Measurements from ENCODE around the gene ZHX3.
A peak's percentile ranks its signal among the peaks of the same experiment; 100 is the strongest.
"Not testable (repeated sequence)": the region's sequence is repeated elsewhere in the genome, so short reads cannot be mapped to it uniquely, and the experiment has no call there.

The ZHX3 gene

DNA sequence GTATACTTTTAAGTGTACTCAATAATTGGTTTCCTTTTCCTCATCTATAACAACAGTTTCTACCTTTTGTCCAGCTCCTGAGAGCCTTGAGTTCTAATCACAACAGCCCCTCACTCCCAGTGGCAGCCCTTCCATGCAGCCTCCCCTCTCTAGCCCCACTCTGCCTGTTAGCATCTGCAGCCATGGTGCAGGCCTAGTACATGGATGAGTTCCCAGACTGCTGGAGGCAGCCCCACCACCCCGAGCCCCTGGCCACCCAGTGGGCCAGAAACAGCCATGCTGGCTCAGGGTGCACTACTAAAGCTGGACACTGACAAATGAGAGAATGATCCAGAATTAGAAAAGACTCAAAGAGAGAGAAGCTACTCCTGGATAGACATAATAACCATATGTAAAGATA lies 13.4 kb upstream of the ZHX3 start:
- no peak for DNase-seq (ENCODE audit: low spot score)

DNA sequence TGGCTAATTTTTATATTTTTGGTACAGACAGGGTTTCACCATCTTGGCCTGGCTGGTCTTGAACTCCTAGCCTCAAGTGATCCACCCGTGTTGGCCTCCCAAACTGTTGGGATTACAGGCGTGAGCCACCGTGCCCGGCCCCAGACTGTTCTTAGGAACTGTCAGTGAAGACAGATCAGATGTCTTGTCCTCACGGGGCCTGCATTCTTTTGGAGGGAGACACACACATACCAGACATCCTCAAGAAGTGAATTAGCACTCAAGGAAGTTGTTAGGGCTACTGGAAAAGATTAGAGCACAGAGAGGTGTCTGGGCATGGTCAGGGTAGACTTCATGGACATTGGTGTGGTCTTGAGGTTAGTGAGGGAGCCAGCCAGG lies 12.8 kb upstream of the ZHX3 start:
- DNase-seq (ENCODE audit: low spot score): no peak

- peak; percentile 92 for DNase-seq (ENCODE audit: low spot score)
Measured at GRCh38 chr20:41329435-41330342, 12.2 kb upstream of the ZHX3 start.

DNA sequence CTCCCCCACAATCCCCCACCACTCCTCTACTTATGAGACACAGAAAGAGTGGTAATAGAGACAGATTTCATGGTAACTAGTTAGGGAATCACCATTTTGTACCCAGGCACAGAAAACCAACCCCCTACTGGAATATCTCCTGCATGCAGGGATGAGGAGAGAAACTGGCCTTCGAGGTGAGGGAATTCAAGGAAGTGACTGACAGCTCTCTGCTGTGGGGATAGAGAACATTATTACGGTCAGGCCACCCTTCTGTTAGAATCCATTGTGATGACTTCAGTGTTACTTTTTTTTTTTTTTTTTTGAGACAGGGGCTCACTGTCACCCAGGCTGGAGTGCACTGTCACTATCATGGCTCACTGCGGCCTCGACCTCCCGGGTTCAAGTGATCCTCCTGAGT lies 9.6 kb upstream of the ZHX3 start:
- DNase-seq (ENCODE audit: low spot score): no peak

DNA sequence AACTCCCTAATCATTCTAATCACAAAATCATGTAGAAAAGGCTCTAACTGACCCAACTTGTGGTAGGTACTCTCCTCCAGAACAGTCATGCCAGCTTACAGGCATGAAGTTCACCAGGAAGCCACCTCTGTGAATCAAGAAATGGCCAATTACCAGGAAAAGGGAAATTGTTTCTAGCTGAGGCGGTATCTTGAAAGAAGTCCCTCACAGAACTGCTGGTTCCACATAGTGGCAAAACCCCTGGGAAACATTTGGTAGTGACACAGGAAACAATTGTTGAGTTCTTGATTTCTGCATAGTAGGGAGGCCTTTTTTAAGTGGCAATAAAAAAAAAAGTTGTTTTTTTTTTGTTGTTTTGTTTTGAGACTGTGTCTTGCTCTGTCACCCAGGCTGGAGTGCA lies 3.4 kb upstream of the ZHX3 start:
- no peak for DNase-seq (ENCODE audit: low spot score)

DNA sequence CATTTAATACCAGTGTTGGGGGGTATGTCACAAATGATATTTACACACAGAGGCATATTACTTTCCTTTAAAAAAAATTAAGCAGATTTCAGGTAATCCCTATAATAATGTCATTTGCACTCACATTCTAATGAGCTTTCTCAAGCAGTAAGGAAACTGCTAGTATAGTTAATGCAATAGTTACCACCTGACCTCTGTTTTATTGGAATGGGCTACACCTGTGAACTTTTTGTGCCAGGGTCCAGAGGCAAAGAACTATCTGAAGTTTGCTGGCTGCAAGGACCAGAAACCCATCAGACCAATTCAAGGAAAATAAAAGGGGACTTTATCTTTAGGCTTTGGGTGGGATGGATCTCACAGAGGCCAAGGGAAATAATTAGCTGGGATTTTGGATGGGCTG lies 2.9 kb upstream of the ZHX3 start:
- no peak for DNase-seq (ENCODE audit: low spot score)

- DNase-seq (ENCODE audit: low spot score): peak; percentile 41
Measured at GRCh38 chr20:41318271-41318649, 729 bp upstream of the ZHX3 start.

DNA sequence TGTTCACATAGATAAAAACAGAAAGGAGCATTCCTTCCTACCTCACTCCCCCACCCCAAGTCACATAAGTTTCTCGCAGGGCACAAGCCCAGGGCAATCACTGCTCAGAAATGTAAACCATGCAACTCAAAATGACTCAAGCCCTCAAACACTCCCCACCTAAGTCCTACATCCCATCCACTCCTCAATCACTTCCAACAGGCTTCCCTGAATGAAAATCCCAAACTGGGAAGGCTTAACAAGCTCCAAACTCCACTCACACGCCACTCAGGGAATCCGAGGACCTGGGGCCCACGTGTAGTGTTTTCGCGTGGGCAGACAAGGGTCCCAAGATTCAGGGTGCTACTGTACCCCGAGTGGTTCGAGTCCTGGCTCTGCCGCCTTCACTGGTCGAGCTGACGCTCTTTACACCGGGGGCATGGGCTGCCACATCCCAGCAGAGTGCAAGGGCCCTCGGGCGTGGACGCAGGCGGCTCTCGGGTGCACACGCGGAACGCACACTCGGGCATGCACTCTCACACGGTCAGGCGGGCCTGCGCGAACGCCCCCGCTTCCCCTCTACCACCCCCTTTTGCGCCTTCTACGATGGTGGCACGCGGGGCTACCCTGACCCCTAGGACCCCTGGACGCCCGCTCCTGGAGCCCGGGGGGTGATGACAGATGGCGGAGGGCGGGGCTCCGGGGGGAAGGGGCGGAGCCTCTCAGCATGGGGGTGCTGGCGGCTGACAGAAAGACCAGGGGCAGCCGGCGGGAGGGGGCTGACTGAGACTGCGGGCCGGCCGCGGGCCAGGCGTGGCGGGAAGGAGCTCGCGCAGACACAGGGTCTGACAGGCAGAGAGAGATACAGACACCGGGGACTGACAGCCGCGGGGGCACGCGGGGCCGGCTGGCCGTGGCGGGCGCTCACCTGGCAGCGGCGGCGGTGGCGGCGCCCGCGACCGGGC lies 657 bp downstream of the ZHX3 start:
- peak; percentile 74 for DNase-seq (ENCODE audit: low spot score)

GRCh38 chr20:41316051-41316450 lies 1.5 kb downstream of the ZHX3 start:
- DNase-seq (ENCODE audit: low spot score): no peak

GRCh38 chr20:41314386-41314785 lies 3.1 kb downstream of the ZHX3 start:
- DNase-seq (ENCODE audit: low spot score): no peak

GRCh38 chr20:41312009-41312408 lies 5.5 kb downstream of the ZHX3 start:
- not testable (repeated sequence) for DNase-seq (ENCODE audit: low spot score)

DNA sequence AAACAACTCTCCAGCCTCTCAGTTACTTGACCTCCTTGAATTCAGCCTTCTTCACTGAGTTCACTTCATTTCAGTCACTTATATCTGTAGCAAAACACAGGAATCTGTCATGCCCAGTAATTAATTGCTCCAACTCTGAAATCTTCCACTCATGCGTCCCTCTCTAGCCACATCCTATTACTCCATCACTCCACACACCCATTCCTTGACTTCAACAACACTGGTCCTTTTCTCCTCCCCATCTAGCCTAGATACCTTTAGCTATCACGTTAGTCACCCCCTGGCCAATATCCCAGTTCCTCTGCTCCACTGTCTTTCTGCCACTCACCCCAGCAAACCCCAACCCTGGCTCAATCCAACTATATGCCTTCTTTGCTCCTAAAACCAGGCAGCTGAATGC lies 7.7 kb downstream of the ZHX3 start:
- no peak for DNase-seq (ENCODE audit: low spot score)

DNA sequence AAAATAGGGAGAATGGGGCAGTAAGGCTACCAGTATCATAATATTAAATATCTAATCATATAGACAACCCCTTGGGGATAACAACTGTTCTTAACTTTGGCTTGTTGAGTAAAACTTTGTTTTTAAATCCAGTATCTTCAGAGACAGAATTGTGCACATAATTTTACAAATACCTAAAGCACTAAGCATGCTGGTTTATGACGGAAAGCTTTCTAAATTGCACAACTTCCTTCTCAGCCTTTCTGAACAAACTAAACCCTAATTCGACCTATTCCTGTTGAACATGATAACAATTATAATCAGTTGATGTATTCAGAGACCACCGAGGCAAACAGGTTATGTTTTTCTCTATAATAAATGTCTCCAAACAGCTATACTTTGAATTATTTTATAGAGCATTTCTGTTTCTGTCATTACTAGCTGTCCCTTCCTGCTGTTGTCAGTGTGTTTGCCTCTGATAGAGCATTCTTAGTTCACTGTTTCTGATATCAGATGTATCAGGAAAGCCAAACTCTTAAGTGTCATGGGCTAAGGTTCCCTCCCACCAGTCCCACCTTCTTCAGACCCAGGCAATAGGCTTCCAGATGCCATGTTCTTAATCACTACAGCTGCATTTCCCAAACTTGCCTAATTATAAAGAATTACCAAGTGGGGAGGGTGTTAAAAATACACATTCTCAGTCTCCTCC lies 8.7 kb downstream of the ZHX3 start:
- no peak for DNase-seq (ENCODE audit: low spot score)

GRCh38 chr20:41308290-41308711 lies 9.2 kb downstream of the ZHX3 start:
- DNase-seq (ENCODE audit: low spot score): no peak

GRCh38 chr20:41307021-41307420 lies 10.5 kb downstream of the ZHX3 start:
- DNase-seq (ENCODE audit: low spot score): no peak

- DNase-seq (ENCODE audit: low spot score): no peak
Measured at GRCh38 chr20:41306061-41306727, 11.3 kb downstream of the ZHX3 start.

DNA sequence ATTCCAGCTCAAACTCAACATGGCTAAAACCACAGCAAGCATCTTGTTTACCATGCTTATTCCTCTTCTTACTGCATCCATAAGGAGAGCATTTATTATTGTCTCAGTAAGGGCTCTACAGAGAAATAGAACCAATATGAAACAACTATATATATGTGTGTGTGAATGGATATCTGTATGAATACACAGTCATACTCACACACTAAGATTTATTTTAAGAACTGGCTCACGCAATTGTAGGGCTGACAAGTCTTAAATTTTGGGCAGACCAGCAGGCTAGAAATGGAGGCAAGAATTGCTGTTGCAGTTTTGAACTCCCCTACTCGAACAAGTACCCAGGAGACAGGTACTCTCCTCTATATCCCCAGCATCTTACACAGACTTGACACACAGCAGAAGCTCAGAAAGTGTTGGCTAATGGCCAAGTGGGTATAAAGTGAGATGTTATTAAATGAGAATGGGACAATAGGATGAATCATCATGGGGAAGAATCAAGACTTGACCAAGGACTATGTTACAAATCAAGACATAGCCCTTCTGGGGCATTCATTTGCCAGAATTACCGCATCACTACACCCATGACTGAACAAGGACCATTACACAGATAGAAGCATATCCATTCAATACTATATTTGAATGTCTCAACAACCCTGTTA lies 13.0 kb downstream of the ZHX3 start:
- no peak for DNase-seq (ENCODE audit: low spot score)

DNA sequence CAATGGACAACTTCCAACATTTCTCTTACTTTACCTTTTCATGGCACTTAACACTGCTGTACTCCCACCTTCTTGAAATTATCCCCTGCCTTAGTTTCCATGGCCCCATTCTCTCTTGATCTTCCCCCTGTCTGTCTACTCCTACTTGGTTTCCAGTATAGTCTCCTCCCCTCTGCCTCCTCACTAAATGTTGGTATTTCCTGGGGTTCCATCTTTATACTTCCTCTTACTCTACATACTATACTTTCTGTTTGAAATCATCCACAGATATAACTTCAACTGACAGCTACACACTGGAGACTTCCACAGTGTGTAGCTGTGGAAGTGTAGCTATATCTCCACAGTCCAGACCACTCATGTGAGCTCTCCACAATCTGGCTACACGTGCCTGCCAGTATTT lies 13.5 kb downstream of the ZHX3 start:
- DNase-seq (ENCODE audit: low spot score): no peak

GRCh38 chr20:41300886-41301285 lies 16.6 kb downstream of the ZHX3 start:
- no peak for DNase-seq (ENCODE audit: low spot score)

- no peak for DNase-seq (ENCODE audit: low spot score)
Measured at GRCh38 chr20:41300383-41300782, 17.1 kb downstream of the ZHX3 start.

DNA sequence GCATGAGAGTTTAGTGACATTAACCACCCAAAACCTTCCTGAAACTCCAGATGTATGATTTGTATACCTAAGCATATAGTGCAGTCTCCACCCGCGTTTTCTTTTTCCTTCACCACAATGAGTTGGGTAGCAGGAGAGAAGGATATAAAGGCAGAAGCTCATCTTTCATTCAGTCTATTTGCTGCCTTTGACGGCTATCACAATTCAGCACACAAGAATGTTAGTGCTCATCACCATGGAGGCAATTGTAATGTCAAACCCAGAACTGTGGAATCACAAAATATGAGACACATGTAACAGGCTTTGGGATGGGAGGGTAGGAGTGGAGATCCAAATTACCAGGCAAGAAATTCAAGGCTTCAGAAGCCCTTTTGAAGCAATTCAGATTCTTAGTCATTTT lies 17.6 kb downstream of the ZHX3 start:
- DNase-seq (ENCODE audit: low spot score): no peak

Measured in SW480 (cell line).